HG02623 (cell line): Measurements from ENCODE around the gene DOCK2.
"Not testable (repeated sequence)": the region's sequence is repeated elsewhere in the genome, so short reads cannot be mapped to it uniquely, and the experiment has no call there.

Source experiments
- ATAC-seq: cut with Tn5 transposase; IDR thresholded peaks from one replicate; pipeline ENCODE4 v1.9.1; 2021; ENCODE audit warnings: moderate library complexity; ENCODE audit not compliant: unreplicated experiment

Gene DOCK2

DNA sequence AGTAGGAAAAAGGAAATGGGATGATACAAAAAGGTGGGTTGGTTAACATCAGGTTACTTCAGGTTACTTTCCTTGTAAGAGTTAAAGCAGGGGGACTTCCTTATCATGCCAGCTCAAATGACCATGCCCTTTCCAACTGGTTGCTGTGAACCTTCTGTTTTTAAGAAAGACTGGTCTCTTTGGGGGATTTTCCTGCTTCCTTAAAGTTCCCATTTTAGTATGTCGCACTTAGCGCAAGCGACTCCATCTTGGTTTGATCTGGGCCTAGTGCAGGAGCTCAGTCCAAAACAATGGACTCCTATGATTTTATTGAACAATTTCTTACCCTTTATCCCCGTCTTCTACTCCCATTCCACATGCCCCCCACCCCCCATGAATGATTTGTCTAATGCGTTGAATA is 173.4 kb downstream of the DOCK2 start:
- ATAC-seq = no peak

DNA sequence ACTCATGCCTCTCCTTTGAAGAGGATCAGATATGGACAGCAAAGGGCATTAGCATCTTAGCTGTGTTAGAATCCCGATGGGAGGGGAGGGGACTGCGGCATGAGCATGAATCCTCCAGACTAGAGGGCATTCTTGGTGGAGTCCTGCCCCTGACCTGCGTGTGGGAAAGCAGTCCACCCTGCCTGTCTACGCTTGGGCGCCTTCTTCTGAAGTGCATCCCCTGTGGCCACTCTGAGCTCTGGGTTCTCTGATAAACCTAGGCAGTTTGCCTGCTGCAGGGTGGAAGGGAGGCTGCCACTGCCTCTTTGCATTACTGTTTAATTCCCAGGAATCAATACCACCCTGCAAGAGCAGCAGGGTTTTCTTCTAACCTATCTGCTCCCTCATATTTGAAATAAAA is 173.9 kb downstream of the DOCK2 start:
- no peak for ATAC-seq

DNA sequence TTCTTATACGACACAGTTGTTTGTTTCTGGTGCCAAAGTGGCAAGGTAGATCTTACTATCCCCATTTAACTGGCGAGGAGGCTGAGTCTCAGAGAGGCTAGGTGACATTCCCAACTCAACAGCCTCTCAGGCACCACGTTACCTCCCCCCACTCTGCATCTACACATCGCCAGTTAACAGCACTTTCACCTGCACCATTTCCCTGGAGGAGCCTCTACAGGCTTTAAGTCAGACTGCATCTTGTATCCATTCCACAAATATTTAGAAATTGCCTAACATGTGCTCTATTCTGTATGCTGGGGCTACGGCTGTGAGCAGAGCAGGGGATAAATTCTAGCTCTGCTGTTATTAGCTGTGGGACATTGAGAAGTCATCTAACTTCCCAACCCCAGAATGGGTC is 174.6 kb downstream of the DOCK2 start:
- no peak for ATAC-seq

DNA sequence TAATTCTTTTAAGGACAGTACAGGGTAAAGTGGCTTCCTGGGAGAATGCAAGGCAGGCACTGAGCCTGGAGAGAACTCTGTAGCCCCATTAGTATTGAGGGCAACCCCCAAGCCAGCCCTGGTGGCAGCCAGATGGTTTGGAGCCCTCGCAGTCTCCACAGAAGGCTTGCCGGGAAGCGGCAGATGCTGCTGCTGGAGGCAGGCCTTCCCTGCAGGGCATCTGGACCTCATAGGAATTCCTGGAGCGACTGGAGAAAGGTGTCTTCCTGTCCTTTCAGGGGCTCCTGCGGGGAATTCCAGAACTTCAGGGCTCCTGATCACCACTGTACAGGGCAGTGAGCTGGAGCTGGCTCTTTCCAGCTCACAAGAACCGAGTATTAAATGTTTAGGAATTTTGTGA is 175.7 kb downstream of the DOCK2 start:
- no peak for ATAC-seq

DNA sequence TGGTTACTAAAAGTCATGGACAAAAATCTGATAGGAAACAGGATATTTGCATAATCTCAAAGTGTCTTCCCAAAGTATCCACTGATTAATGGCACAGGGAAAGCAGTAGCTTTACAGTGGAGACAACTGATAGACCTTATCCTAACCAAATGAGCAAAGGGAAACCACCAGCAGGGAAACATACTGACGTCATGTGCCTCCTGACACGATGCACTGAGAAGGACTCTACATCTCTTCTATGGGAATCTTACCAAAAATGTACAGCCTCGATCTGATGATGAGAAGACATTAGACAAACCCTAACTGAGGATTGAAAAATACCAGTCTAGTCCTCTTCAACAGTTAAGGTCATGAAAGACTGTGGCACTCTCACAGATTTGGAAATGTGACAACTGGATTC is 177.0 kb downstream of the DOCK2 start:
- ATAC-seq = no peak

DNA sequence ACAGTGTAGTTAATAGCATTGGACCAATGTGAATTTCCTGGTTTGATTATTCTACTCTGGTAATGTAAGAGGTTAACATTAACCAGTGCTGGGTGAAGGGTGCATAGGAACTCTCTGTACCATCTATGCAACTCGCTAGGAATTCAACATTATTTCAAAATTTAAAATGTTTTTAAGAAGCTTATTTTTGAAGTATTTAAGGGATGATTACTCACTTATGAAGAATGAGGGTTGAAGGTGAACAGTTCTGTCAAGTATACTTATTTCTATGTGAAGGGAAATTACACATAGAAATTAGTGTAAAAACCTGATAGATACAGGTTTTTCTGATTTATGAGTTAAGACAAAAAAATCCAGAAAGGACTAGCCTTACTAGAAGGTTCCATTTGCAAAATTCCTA is 177.4 kb downstream of the DOCK2 start:
- ATAC-seq = no peak

DNA sequence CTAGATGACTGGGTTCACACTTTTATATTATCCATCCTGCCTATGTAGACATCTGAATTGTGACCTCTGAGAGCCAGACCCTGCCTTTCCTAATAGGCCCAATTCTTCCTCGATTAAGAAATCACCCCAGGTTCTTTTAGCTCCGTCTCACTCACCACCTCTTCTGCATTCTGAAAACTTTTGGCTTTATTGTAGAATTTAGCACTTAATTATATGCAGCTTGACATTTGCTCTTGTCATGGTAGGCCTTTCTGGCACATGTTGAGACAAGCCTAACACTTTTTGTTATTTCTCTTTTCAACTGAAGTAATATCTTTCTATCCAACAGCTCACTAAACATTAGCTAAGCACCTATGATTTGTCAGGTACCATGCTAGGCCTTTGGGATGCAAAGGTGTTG is 180.0 kb downstream of the DOCK2 start:
- ATAC-seq = no peak

DNA sequence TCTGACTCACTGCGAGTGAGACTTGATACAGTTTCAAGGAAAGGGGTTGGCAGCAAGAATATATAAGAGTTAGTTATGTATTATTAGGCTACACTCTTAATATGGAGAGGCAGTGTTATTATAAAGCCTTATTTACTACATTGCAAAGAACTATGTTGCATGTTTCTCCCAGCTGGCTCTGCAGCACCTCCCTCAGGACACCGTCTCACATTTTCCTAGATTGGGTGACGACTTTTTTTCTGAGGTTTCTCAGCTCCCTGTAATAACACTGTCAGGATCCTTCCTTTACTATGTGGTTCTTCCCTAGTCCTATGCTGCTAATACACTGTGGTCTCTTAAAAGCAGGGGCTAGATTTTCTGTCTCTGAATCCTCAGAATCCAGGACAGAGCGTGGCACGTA is 189.5 kb downstream of the DOCK2 start:
- no peak for ATAC-seq

DNA sequence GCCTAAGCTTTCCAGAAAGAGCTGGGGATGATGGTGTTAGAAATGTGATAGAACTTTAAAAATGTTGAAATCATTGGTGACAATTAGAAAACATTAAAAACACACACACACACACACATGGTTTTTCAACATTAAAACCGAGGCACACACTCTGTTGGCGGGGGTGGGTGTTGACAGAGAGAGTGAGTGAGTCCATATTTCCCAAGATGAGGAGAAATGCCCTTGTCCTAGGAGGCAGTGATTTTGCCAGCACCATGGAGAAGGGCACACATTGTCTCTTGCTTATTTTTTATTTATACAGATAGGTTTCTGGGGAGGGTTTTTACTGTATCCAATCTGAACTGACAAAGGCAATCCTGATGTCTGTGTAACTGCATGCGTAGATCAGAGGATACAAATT is 190.7 kb downstream of the DOCK2 start:
- ATAC-seq = no peak

DNA sequence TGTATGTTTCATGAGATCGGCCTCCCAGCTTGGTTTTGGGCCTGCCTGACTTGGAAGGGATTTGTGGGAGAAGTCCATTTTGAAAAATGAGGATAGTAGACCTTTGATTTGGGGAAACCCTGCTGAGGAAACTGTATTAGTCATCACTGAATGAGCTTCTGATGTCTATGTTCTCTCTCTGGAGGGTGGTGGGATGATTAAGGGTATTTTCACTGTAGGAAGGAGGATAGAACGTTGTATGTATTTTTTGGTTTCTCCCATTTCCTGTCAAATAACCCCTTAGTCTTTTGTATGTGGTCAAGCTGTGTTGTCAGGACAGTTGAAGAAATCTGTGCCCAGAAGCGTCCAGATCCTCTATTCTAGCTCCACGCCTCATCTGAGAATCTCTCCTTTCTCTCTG is 191.3 kb downstream of the DOCK2 start:
- ATAC-seq = no peak

DNA sequence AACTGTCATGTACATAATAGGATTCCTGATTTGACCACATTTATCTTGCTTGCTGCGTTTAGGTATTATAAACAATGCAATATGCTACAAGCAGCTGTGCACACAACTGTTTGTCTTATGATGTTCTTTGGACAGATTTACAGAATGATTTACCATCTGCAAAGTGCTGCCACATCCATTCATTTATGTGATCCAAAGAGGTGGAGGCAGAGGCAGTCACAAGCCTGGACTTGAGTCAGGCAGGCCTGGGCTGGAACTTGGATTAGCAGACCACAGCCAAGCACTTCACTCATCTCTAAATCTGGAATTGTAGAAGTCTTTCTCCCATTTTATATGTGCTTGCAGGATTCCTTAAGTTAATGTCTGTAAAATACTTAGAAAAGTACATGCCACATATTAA is 194.3 kb downstream of the DOCK2 start:
- ATAC-seq = no peak

DNA sequence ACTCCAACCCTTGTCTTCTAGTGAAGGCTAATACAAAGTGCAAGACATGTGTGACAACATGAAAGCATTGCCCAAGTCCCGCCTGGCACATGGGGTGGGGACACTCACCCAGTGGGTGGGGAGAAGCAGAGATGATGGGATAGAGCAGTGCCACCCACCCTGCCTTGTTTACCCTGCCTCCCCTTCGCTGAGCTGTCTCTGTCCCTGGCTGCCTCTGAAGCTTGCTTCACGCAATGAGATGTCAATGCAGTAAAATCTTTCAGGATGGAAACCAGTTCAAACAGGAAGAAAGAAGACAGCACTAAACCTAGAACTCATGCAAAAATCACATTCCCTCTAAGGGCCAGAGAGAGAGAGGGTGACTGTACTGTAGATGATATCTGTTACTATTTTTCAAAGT is 195.2 kb downstream of the DOCK2 start:
- ATAC-seq = no peak

DNA sequence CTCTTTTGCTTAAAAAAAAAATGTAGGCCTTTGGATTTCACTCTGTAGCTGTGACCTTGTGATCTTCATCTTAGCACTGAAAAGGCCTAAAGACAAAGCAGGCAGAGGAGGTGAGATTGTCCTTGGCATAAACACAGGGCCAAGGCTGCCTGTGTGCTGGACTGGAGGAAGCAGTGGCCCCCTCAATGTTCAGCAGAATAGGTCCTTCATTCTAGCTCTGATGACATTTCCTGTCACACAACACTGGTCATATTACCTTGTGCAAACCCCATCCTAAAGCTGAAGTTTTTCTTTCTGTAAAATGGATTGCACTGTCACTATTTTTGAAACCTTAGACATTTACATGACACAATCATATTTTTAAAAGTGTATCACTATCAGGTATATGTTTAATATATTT is 195.8 kb downstream of the DOCK2 start:
- no peak for ATAC-seq

DNA sequence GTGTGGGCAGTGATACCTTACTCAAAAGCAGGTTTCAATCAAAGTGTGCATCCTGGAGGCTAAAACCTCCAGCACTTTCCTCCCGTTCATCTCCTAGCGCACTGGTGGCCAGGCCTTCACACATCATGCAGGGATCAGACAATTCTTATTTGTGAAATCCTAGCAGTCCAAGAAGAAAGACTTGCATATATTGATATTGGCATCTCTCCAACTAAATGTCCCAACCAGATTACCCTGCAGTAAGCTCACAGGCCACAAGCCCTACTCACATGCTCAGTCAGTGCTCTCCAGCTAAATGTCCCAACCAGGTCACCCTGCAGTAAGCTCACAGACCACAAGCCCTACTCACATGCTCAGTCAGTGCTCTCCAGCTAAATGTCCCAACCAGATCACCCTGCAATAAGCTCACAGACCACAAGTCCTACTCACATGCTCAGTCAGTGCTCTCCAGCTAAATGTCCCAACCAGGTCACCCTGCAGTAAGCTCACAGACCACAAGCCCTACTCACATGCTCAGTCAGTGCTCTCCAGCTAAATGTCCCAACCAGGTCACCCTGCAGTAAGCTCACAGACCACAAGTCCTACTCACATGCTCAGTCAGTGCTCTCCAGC is 196.7 kb downstream of the DOCK2 start:
- ATAC-seq = not testable (repeated sequence)

DNA sequence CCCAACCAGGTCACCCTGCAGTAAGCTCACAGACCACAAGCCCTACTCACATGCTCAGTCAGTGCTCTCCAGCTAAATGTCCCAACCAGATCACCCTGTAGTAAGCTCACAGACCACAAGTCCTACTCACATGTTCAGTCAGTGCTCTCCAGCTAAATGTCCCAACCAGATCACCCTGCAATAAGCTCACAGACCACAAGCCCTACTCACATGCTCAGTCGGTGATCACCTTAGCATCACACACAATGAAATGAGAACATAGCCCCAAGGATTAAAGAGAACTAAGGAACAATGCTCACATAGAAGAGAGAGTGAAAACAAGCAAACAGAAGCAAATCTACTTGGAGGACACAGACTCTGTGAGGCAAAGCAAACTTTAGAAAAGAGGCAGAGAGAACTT is 197.5 kb downstream of the DOCK2 start:
- not testable (repeated sequence) for ATAC-seq

DNA sequence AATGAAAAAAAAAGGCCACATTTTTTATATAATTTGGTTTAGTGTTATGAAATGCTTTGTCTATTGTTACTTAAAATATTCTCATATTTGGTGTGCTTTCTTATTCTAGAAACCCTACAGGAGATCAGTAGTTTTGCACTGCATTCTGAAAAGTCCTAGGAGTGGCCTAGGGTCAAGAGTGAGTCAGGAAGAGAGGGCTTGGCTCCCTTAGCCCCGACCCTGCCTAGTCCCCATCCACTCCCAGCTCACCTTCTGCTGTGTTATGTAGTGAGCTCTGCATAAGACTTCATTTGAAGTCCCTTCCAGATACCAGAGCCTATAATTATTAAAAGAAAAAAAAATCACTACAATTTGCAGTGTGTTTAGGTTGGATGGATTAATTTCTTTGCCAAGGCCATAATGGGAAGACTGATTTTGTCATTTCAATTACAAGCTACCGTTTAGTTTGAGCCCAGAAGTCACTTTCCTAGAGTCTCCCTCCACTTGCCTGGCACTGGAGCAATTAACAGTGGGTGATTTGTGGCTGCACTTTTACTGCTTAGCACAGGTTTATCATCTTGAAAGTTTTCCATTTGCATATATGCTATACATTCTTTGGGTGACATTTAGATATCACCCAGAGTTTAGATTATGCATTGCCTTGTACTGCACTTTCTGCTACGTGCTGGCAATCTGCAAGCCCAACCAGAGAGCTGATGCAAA is 199.9 kb downstream of the DOCK2 start:
- ATAC-seq = no peak

DNA sequence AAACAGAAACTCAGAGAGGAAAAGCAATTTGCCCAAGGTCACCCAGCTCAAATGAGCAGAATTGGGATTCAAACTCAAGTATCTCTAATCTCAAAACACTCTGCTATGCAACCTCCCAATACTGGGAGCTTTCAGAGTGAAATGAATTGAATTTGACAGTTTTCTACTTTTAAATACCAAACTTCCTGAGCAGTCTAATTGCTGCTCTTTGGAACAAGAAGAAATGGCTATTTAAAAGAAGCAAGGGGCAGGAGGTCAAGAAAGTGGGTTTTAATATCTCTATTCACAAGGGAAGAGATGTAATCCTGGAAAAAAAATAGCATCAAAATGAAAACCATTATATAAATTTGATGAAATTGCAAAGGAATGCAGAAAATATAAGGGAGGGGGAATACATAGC is 200.6 kb downstream of the DOCK2 start:
- no peak for ATAC-seq

DNA sequence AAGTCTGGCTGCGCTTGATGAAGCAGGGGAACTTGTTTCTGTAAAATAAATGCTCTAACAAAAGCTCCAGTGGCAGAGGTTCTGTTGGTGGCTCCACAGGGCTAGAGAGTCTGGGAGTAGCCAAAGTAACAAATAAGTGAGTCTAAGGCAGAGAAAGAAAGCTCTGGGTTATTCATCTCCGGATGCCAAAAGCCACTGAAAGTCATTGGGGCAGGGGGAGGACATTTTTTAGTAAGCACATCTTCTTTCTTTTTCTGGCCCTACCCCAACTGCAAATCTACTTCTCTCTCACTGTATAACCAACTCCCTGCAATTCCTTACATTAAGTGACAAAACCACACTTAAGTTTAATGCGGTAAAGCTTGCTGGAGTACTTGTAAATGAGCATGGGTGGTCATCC is 201.6 kb downstream of the DOCK2 start:
- ATAC-seq = peak; percentile 80

DNA sequence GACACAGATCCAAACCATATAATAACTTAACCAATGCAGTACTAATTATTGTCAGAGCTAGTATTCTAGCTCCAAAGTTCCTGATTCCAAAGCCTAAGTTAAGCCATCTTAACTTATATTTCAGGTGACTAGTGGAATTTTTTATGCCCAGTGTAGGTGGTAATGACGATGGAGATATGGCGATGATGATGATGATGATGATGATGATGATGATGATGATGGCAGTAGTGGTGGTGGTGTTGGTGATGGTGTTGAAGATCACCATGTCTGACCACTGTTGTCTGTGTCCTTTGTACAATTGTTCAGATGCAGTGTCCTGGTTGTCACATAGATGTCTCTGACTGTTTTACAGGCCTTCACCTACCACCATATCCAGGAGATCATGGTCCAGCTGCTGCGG is 203.3 kb downstream of the DOCK2 start:
- no peak for ATAC-seq

DNA sequence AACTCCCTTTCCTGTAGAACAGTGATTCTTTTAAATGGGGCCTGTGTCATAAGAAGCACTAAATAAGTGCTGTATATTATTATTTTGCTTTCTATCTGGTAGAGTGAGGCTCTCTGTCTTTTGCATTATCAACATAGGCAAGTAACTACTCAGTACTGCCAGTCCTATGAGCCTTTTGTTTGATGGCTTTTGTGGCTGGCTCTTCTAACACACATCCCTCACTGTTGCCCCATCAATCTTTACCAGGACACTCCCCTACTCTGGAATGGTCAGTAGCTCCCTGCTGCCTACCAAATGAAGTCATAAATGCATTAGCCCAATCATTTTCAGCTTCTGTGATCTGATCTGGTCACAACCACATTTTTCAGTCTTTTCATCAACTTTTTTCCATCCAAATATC is 205.6 kb downstream of the DOCK2 start:
- no peak for ATAC-seq

DNA sequence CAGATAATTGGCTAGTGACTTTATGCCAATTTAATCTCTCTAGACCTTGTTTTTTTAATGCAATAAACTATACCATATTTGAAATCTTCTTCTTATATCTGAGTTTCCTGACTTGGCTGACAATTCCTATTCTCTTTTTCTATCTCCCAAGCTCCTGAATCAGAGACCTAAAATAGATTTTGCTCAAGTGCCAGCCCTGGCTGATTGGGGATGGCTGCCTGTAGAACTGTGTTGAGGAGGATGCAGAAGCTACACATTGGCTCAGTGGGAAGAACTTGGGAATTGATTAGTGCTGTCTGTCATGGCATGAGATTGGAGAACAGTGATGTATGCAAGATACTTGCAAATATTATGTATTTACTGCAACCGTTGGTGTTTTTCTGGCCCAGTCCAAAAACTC is 210.4 kb downstream of the DOCK2 start:
- ATAC-seq = no peak

DNA sequence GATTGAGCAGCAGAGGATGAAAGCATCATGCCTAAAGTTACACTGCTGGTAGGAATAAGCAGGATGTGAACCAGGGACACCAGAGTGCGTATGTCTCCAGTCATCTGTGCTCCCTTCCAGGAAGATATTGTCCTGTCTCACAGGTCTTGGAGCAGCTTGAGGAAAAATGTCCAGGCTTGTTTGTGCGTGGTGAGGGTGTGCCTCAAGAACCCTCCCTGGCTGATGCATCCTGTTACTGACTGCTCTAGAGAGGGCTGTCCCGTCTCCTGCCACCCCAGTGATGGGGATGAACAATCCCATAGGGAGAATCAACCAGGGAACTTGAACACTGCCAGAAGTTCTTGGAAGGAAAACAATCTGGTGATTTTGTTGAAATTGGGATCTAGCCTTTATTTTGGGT is 211.2 kb downstream of the DOCK2 start:
- ATAC-seq = no peak

DNA sequence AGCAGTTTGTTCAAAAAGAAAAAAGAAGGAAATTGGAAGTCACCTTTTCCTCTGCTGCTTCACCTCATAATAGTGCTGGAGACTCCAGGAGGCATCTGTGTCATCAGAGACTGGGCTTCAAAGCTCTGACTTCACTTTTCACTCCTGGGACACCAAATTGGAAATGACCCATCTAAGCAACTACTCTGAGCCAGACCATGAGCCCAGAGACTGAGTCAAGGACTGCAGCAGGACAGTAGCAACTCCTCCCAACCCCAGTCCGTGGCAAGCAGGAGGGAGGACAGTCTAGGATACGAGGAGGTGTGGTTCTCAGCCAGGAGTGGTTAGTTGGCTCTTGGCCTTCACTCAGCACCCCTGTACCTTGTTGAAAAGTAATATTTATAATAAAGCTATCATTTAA is 211.7 kb downstream of the DOCK2 start:
- ATAC-seq = no peak
